Spleen (tissue), 11 donors: Measurements from ENCODE around the gene TUT7. TPM values are rescaled to one million over a fixed set of nuclear protein-coding genes. Genes with fewer than 3 reads are reported as not detected.

Source experiments
- DNase-seq: peaks from one replicate; pipeline ENCODE4 v3.0.0-alpha.2; 2020
- H3K27ac ChIP-seq, 8 donors: fragments of 200-600 bp; sonication (generic) in 7 of 8; 1 replicate in 4 of 8; 2 replicates in 4 of 8; pipeline versions ENCODE4 v1.5.0 to v1.8.0; 2016 to 2021; ENCODE audit warnings: inconsistent platforms in 4 of 8, mild to moderate bottlenecking in 4 of 8, moderate library complexity in 1 of 8
- H3K27me3 ChIP-seq, 7 donors: fragments of 200-600 bp; sonication (generic) in 6 of 7; replicated peaks in 1 of 7; 1 replicate in 4 of 7; 2 replicates in 3 of 7; pipeline versions ENCODE4 v1.5.0 to v1.8.0; 2016 to 2021; ENCODE audit warnings: inconsistent platforms in 3 of 7, mild to moderate bottlenecking in 1 of 7
- H3K36me3 ChIP-seq, 6 donors: fragments of 200-600 bp; sonication (generic) in 5 of 6; 1 replicate in 4 of 6; 2 replicates in 2 of 6; pipeline versions ENCODE4 v1.5.0 to v1.8.0; 2016 to 2021; ENCODE audit warnings: inconsistent platforms in 2 of 6
- H3K4me1 ChIP-seq, 6 donors: fragments of 200-600 bp; sonication (generic) in 5 of 6; 1 replicate in 3 of 6; 2 replicates in 3 of 6; pipeline versions ENCODE4 v1.5.0 to v1.8.0; 2016 to 2021; ENCODE audit warnings: inconsistent platforms in 3 of 6
- H3K4me3 ChIP-seq, 8 donors: fragments of 200-600 bp; sonication (generic) in 7 of 8; 1 replicate in 4 of 8; 2 replicates in 4 of 8; pipeline versions ENCODE4 v1.5.0 to v1.8.0; 2016 to 2021; ENCODE audit warnings: inconsistent platforms in 4 of 8, mild to moderate bottlenecking in 4 of 8, moderate library complexity in 2 of 8
- H3K9me3 ChIP-seq, 8 donors: fragments of 200-600 bp; sonication (generic) in 7 of 8; 1 replicate in 4 of 8; 2 replicates in 4 of 8; pipeline versions ENCODE4 v1.5.0 to v1.8.0; 2016 to 2021; ENCODE audit warnings: inconsistent platforms in 4 of 8
- POLR2A ChIP-seq, 3 donors: fragments of 450-650 bp; IDR thresholded peaks; one replicate each; pipeline ENCODE4 v1.5.1; 2017; ENCODE audit warnings: antibody characterized with exemption in 3 of 3, mild to moderate bottlenecking in 1 of 3
- POLR2AphosphoS5 ChIP-seq, 3 donors: sonication (generic); formaldehyde crosslinking; IDR thresholded peaks; one replicate each; pipeline ENCODE4 v1.5.1; 2017; ENCODE audit warnings: antibody characterized with exemption in 3 of 3
- WGBS, 5 donors: extraction: QIAGEN DNeasy Blood & Tissue Kit in 3 of 5; methylation state at CpG; one replicate each; pipeline versions ENCODE4 v1.1.5 to v1.1.7; 2013 to 2018; 5-methylcytosine and 5-hydroxymethylcytosine counted together
- intact Hi-C: fragments of 100-400 bp; cut with DNase I; formaldehyde crosslinking; loops from one replicate; pipeline ENCODE4 v1.15.0; 2023; ENCODE audit warnings: low total_unique reads
- polyA plus RNA-seq, 3 donors: library from polyadenylated mRNA; stranded (reverse); fragments of 200-250 nt; gene quantifications; one replicate each; pipeline ENCODE4 v1.2.1, GENCODE V29; 2013
- total RNA-seq, 7 donors: library from RNA; depleted of rRNA in 3 of 7; stranded (reverse); fragments of >200 nt in 3 of 7; fragmentation: NEBNext Ultra II Directional in 4 of 7; extraction: Animal tissue kit (Norgen Biotek cat#: 25700) in 4 of 7; gene quantifications; one replicate each; pipeline versions ENCODE4 v1.1.0 to v1.2.1, GENCODE V29; 2016 to 2021
- TF ChIP-seq, protein P1 (sequence below), 11 experiments: fragments of 200-600 bp in 7 of 11; fragments of 450-650 bp in 4 of 11; sonication (generic) in 4 of 11; IDR thresholded peaks in 8 of 11; conservative IDR thresholded peaks in 3 of 11; 1 replicate in 7 of 11; 2 replicates in 4 of 11; pipeline versions ENCODE4 v1.4.0 to v1.8.0; 2016 to 2021; ENCODE audit warnings: antibody characterized with exemption in 11 of 11, inconsistent platforms in 4 of 11, mild to moderate bottlenecking in 1 of 11
- donor health status: healthy with polysubstance abuse.
- donor health status: DM: no; HTN: no; CAD: no; lungs with moderate emphysema.
- donor health status: DM: no; HTN: no; CAD: no.
- donor health status: Bipolar disorder and iron deficiency.
- donor health status: healthy.
- donor health status: DM: no; HTN: no; CAD: no.
- donor health status: DM: yes; HTN: yes; CAD: no.

The TUT7 gene
- total and polyA plus RNA-seq, 10 donors: 17.9 to 119 (median 58.8) TPM

GRCh38 chr9:86252870-86253269 is 101.3 kb downstream of the TUT7 start:
- WGBS, 5 donors: 90 to 95% (median 92%) methylated on average over 1 of the region's 1 CpG
- TF ChIP-seq, protein P1, sequence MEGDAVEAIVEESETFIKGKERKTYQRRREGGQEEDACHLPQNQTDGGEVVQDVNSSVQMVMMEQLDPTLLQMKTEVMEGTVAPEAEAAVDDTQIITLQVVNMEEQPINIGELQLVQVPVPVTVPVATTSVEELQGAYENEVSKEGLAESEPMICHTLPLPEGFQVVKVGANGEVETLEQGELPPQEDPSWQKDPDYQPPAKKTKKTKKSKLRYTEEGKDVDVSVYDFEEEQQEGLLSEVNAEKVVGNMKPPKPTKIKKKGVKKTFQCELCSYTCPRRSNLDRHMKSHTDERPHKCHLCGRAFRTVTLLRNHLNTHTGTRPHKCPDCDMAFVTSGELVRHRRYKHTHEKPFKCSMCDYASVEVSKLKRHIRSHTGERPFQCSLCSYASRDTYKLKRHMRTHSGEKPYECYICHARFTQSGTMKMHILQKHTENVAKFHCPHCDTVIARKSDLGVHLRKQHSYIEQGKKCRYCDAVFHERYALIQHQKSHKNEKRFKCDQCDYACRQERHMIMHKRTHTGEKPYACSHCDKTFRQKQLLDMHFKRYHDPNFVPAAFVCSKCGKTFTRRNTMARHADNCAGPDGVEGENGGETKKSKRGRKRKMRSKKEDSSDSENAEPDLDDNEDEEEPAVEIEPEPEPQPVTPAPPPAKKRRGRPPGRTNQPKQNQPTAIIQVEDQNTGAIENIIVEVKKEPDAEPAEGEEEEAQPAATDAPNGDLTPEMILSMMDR (IDR thresholded peaks at IDR 0.05 in 8 of 11, conservative IDR thresholded peaks at IDR 0.05 in 3 of 11): no peak
- no peak for TF ChIP-seq POLR2AphosphoS5 (IDR thresholded peaks at IDR 0.05)
- no peak for TF ChIP-seq POLR2A (IDR thresholded peaks at IDR 0.05)
- Histone ChIP-seq H3K4me3 (no peak overlapping the region), H3K4me1 (no peaks in the 10 kb centered on the region), H3K27me3 (no peaks in the 10 kb centered on the region), H3K36me3 (no peaks in the 10 kb centered on the region), H3K27ac (no peak overlapping the region), H3K9me3 (peaks cover 7 to 28% (median 21%) of the 10 kb centered on the region in 8 donors)
- no peak for DNase-seq
- intact Hi-C loops: no loop called here

- H3K4me1 ChIP-seq: no peaks in the 10 kb centered on the region
- H3K36me3 ChIP-seq: no peaks in the 10 kb centered on the region
- no peaks in the 10 kb centered on the region for H3K27me3 ChIP-seq
- H3K9me3 ChIP-seq: peaks cover 7 to 28% (median 21%) of the 10 kb centered on the region in 8 donors
- no peak for DNase-seq
- no peak overlapping the region for H3K4me3 ChIP-seq
- intact Hi-C loops: no loop called here
- no peak overlapping the region for H3K27ac ChIP-seq
- TF ChIP-seq POLR2AphosphoS5 (IDR thresholded peaks at IDR 0.05): no peak
- TF ChIP-seq, protein P1 (IDR thresholded peaks at IDR 0.05 in 8 of 11, conservative IDR thresholded peaks at IDR 0.05 in 3 of 11): no peak
- no peak for TF ChIP-seq POLR2A (IDR thresholded peaks at IDR 0.05)
Measured at GRCh38 chr9:86250123-86250522, 104.1 kb downstream of the TUT7 start.

GRCh38 chr9:86248746-86249145 is 105.5 kb downstream of the TUT7 start:
- WGBS, 5 donors: 85 to 95% (median 88%) methylated on average over 4 of the region's 4 CpGs
- no peak for DNase-seq
- Histone ChIP-seq H3K4me1 (no peaks in the 10 kb centered on the region), H3K27me3 (no peaks in the 10 kb centered on the region), H3K36me3 (no peaks in the 10 kb centered on the region), H3K4me3 (no peak overlapping the region), H3K27ac (no peak overlapping the region), H3K9me3 (peaks cover 7 to 21% (median 18%) of the 10 kb centered on the region in 8 donors)
- TF ChIP-seq, protein P1 (IDR thresholded peaks at IDR 0.05 in 8 of 11, conservative IDR thresholded peaks at IDR 0.05 in 3 of 11): no peak
- TF ChIP-seq POLR2AphosphoS5 (IDR thresholded peaks at IDR 0.05): no peak
- no peak for TF ChIP-seq POLR2A (IDR thresholded peaks at IDR 0.05)
- intact Hi-C loops: no loop called here

DNA sequence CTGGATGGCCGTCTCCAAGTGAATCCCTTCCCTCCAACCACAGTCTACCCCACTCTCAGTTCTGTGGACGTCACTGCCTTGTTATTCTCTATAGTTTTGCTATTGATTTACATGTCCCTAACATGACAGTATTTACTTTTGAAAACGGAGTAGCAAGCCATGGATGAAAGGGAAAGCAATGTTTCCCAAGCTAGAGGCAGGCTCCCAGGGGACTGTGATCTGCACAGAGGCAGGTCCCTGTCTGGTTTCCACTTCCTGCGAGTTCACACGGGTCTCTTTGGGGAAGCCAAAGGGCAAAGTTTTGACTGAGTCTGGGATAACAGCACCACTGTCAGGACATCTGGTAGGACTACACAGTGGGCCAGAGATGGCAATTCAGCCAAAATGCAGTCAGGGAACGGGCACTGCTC is 107.5 kb downstream of the TUT7 start:
- intact Hi-C loops: no loop called here
- Histone ChIP-seq H3K9me3 (peaks cover 0 to 1% (median 0%) of the 10 kb centered on the region in 8 donors), H3K27me3 (no peaks in the 10 kb centered on the region), H3K4me1 (peaks cover 0 to 8% (median 0%) of the 10 kb centered on the region in 6 donors), H3K27ac (no peak overlapping the region), H3K4me3 (no peak overlapping the region), H3K36me3 (no peaks in the 10 kb centered on the region)
- no peak for DNase-seq
- 50 to 59% (median 55%) methylated on average over 6 of the region's 6 CpGs for WGBS, 5 donors
- TF ChIP-seq POLR2AphosphoS5 (IDR thresholded peaks at IDR 0.05) (no peak), POLR2A (IDR thresholded peaks at IDR 0.05) (no peak)
- TF ChIP-seq, protein P1 (IDR thresholded peaks at IDR 0.05 in 8 of 11, conservative IDR thresholded peaks at IDR 0.05 in 3 of 11): no peak
